PFSK-1 (cell line): ENCODE results near the gene ZEB2.

Experiments
- FOXP2 ChIP-seq: optimal IDR thresholded peaks from 2 replicates; pipeline ENCODE3; 2011; ENCODE audit warnings: borderline replicate concordance, control low read depth, inconsistent platforms; ENCODE audit not compliant: insufficient read depth; ENCODE audit errors: extremely low read length, extremely low read depth
- POLR2AphosphoS5 ChIP-seq: IDR thresholded peaks from 2 replicates; pipeline ENCODE4 v1.6.1; 2012; ENCODE audit warnings: low read depth, mild to moderate bottlenecking, control low read depth, low read length, moderate library complexity
- REST ChIP-seq, 2 experiments: IDR thresholded peaks; 2 replicates each; pipeline versions ENCODE4 v1.6.1 to v1.8.0; 2011 to 2012; ENCODE audit warnings: low read depth in 2 of 2, low read length in 2 of 2, control low read depth in 1 of 2, inconsistent platforms in 1 of 2, mild to moderate bottlenecking in 1 of 2, moderate library complexity in 1 of 2; ENCODE audit not compliant: insufficient read depth in 1 of 2
- SIN3A ChIP-seq: IDR thresholded peaks from 2 replicates; pipeline ENCODE4 v1.6.1; 2012; ENCODE audit warnings: mild to moderate bottlenecking, low read length, moderate library complexity, borderline replicate concordance; ENCODE audit not compliant: insufficient read depth
- TAF1 ChIP-seq: IDR thresholded peaks from 2 replicates; pipeline ENCODE4 v1.6.1; 2012; ENCODE audit warnings: low read length, control low read depth, borderline replicate concordance; ENCODE audit not compliant: insufficient read depth

The ZEB2 gene

DNA sequence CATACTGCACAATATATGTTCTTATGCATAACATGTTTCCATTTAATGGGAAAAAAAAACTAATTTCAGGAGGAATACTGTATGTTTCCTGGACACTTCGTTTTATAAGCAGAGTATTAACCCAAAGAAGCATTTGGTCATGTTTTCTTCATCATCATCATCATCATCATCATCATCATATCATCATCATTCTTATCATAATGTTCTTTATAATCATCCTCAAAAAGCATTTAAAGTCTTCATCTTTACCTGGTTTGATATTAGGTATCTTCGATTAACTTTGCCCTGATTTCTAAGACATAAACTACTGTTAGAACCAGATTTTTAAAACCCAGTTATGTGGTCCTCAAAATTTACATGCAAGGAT is 47.9 kb downstream of the ZEB2 start:
- TF ChIP-seq POLR2AphosphoS5 (no peak), SIN3A (no peak), TAF1 (no peak), FOXP2 (no peak), REST (IDR thresholded peaks at IDR 0.05; ENCODE audit: insufficient read depth in 1 of 2, low read depth in 2 of 2, low read length in 2 of 2) (no peak)

GRCh38 chr2:144471305-144472045 is 48.4 kb downstream of the ZEB2 start:
- TF ChIP-seq TAF1 = no peak
- no peak for TF ChIP-seq POLR2AphosphoS5
- no peak for TF ChIP-seq SIN3A
- no peak for TF ChIP-seq REST (IDR thresholded peaks at IDR 0.05; ENCODE audit: insufficient read depth in 1 of 2, low read depth in 2 of 2, low read length in 2 of 2)
- TF ChIP-seq FOXP2 = no peak

DNA sequence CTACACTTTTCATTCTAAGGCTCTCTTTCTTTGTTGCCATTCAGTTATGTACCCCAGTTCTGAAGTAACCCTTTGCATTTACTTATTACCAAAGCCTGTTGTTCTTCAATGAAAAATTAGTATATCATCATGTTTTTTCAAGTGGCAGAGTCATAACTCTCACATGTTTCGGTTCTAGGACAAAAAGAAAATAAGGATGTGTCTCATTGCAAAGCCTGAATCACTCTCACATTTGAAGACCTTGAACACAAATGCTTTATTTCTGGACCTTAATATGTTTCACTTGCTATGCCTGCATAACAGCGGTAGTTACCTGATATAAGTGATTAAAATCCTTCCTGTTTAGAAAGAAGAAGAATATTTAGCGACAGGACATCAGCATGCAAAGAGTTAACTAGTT is 49.1 kb downstream of the ZEB2 start:
- TF ChIP-seq SIN3A = no peak
- TF ChIP-seq TAF1 = no peak
- no peak for TF ChIP-seq REST (IDR thresholded peaks at IDR 0.05; ENCODE audit: insufficient read depth in 1 of 2, low read depth in 2 of 2, low read length in 2 of 2)
- TF ChIP-seq FOXP2 = no peak
- no peak for TF ChIP-seq POLR2AphosphoS5

DNA sequence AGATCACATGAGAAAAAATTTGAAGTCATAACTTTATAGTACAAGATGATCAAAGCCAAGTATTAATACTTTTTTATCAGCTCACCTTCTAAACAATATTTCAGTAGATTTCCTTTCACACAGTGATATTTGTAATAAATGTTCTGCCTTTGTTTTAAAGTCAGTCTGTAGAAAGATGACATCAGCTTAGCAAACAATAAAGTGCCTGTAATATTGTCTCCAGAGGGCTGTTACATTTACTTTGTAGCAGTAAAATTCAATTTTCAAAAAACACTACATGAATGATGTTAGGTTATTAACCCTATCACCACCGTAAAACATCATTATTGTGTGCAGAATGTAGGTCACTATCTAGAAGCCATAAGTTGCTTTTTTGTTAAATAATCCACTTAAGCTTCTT is 49.6 kb downstream of the ZEB2 start:
- no peak for TF ChIP-seq TAF1
- no peak for TF ChIP-seq POLR2AphosphoS5
- no peak for TF ChIP-seq REST (IDR thresholded peaks at IDR 0.05; ENCODE audit: insufficient read depth in 1 of 2, low read depth in 2 of 2, low read length in 2 of 2)
- TF ChIP-seq SIN3A = no peak
- no peak for TF ChIP-seq FOXP2

DNA sequence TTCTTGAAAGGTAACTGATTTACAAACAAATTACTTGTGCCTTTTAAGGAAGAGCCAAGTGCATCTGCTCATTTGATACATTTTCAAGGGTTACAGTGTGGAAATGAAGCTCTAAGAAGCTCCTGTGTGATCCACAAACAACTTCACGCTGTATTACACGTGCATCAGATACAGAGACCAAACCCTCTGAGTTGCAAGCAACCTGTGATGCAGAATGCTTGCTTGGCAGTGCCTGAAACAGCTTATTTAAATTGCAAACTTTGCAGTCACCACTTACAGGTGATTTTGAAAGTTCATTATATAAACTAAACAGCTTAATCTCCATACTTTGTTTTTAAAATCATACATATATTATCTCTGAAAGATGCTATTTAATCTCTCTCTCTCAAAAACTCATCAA is 50.1 kb downstream of the ZEB2 start:
- TF ChIP-seq POLR2AphosphoS5 = no peak
- TF ChIP-seq SIN3A = no peak
- TF ChIP-seq TAF1 = no peak
- TF ChIP-seq FOXP2 = no peak
- no peak for TF ChIP-seq REST (IDR thresholded peaks at IDR 0.05; ENCODE audit: insufficient read depth in 1 of 2, low read depth in 2 of 2, low read length in 2 of 2)
